NCI-H1436 treated with DMSO at 0.1 percent for 48 hours (cell line): ENCODE data around the gene MUCL3.
"Not testable (repeated sequence)": the region's sequence is repeated elsewhere in the genome, so short reads cannot be mapped to it uniquely, and the experiment has no call there.

Source experiments
- DNase-seq: peaks from one replicate; lab custom pipeline; 2025; lab: John Stamatoyannopoulos, UW

The MUCL3 gene

GRCh38 chr6:30983439-30983838 is 42.7 kb downstream of the MUCL3 start, which contains the start of gene MUC21:
Gene MUC21 (plus strand): TSS chr6:30983718. CDS start chr6:30983959, 241 bp downstream.
- no peak for DNase-seq

GRCh38 chr6:30985490-30985889 is 44.7 kb downstream of the MUCL3 start:
- DNase-seq: no peak

GRCh38 chr6:30987304-30987703 is 46.5 kb downstream of the MUCL3 start:
- DNase-seq: no peak

GRCh38 chr6:30988209-30988825 is 47.5 kb downstream of the MUCL3 start:
- DNase-seq: no peak

GRCh38 chr6:30990422-30991086 is 49.8 kb downstream of the MUCL3 start:
- DNase-seq: no peak

GRCh38 chr6:30991891-30992290 is 51.1 kb downstream of the MUCL3 start:
- no peak for DNase-seq

- no peak for DNase-seq
Observed at GRCh38 chr6:30997301-30997700, 56.5 kb downstream of the MUCL3 start.

GRCh38 chr6:30998785-30999184 is 58.0 kb downstream of the MUCL3 start:
- no peak for DNase-seq

GRCh38 chr6:31000067-31000860 is 59.5 kb downstream of the MUCL3 start:
- not testable (repeated sequence) for DNase-seq

GRCh38 chr6:31001281-31001888 is 60.6 kb downstream of the MUCL3 start:
- no peak for DNase-seq

GRCh38 chr6:31002471-31002870 is 61.7 kb downstream of the MUCL3 start:
- no peak for DNase-seq
